ENCODE measurements around the gene GALNS. TPM values are rescaled to one million over a fixed set of nuclear protein-coding genes. Genes with fewer than 3 reads are reported as not detected.

The GALNS gene
- total and polyA plus RNA-seq, 2 experiments from 2014 or later, result 9.7 to 18.8 TPM

GRCh38 chr16:88799569-88800276 is 57.0 kb downstream of the GALNS start:
- Histone ChIP-seq H3K4me3 (no peak overlapping the region), H3K9me2 (ENCODE audit: insufficient read depth) (no peaks in the 10 kb centered on the region), H3K4me2 (no peak overlapping the region), H4K20me1 (replicated peaks; ENCODE audit: insufficient read depth) (no peaks in the 10 kb centered on the region), H3K27me3 (ENCODE audit: insufficient read depth) (no peaks in the 10 kb centered on the region), H3K36me3 (ENCODE audit: insufficient read depth) (no peaks in the 10 kb centered on the region), H3K27ac (ENCODE audit: low read depth) (no peak overlapping the region), H3F3A (replicated peaks; ENCODE audit: low read depth) (peaks cover 10% of the 10 kb centered on the region; the same call in 1 of the 2 replicates), H3K4me1 (ENCODE audit: insufficient read depth) (no peaks in the 10 kb centered on the region), H3K79me2 (replicated peaks; ENCODE audit: insufficient read depth) (peaks cover 7% of the 10 kb centered on the region), H2AFZ (no peak overlapping the region)
- ATAC-seq (no peak), DNase-seq (ENCODE audit: low spot score) (no peak)
- no peak for TF ChIP-seq JUNB (IDR thresholded peaks at IDR 0.05; ENCODE audit: unreplicated experiment)
- no peak for TF ChIP-seq ZNF331 (CRISPR knock-in tag; IDR thresholded peaks at IDR 0.05; ENCODE audit: low read depth)
- TF ChIP-seq, protein P1, sequence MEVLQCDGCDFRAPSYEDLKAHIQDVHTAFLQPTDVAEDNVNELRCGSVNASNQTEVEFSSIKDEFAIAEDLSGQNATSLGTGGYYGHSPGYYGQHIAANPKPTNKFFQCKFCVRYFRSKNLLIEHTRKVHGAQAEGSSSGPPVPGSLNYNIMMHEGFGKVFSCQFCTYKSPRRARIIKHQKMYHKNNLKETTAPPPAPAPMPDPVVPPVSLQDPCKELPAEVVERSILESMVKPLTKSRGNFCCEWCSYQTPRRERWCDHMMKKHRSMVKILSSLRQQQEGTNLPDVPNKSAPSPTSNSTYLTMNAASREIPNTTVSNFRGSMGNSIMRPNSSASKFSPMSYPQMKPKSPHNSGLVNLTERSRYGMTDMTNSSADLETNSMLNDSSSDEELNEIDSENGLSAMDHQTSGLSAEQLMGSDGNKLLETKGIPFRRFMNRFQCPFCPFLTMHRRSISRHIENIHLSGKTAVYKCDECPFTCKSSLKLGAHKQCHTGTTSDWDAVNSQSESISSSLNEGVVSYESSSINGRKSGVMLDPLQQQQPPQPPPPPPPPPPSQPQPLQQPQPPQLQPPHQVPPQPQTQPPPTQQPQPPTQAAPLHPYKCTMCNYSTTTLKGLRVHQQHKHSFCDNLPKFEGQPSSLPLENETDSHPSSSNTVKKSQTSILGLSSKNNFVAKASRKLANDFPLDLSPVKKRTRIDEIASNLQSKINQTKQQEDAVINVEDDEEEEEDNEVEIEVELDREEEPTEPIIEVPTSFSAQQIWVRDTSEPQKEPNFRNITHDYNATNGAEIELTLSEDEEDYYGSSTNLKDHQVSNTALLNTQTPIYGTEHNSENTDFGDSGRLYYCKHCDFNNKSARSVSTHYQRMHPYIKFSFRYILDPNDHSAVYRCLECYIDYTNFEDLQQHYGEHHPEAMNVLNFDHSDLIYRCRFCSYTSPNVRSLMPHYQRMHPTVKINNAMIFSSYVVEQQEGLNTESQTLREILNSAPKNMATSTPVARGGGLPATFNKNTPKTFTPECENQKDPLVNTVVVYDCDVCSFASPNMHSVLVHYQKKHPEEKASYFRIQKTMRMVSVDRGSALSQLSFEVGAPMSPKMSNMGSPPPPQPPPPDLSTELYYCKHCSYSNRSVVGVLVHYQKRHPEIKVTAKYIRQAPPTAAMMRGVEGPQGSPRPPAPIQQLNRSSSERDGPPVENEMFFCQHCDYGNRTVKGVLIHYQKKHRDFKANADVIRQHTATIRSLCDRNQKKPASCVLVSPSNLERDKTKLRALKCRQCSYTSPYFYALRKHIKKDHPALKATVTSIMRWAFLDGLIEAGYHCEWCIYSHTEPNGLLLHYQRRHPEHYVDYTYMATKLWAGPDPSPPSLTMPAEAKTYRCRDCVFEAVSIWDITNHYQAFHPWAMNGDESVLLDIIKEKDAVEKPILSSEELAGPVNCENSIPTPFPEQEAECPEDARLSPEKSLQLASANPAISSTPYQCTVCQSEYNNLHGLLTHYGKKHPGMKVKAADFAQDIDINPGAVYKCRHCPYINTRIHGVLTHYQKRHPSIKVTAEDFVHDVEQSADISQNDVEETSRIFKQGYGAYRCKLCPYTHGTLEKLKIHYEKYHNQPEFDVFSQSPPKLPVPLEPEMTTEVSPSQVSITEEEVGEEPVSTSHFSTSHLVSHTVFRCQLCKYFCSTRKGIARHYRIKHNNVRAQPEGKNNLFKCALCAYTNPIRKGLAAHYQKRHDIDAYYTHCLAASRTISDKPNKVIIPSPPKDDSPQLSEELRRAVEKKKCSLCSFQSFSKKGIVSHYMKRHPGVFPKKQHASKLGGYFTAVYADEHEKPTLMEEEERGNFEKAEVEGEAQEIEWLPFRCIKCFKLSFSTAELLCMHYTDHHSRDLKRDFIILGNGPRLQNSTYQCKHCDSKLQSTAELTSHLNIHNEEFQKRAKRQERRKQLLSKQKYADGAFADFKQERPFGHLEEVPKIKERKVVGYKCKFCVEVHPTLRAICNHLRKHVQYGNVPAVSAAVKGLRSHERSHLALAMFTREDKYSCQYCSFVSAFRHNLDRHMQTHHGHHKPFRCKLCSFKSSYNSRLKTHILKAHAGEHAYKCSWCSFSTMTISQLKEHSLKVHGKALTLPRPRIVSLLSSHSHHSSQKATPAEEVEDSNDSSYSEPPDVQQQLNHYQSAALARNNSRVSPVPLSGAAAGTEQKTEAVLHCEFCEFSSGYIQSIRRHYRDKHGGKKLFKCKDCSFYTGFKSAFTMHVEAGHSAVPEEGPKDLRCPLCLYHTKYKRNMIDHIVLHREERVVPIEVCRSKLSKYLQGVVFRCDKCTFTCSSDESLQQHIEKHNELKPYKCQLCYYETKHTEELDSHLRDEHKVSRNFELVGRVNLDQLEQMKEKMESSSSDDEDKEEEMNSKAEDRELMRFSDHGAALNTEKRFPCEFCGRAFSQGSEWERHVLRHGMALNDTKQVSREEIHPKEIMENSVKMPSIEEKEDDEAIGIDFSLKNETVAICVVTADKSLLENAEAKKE (CRISPR knock-in tag; IDR thresholded peaks at IDR 0.05), result no peak
- no peak for TF ChIP-seq CTCF (conservative IDR thresholded peaks at IDR 0.05; ENCODE audit: low read depth in 2 of 2)
- Mint-ChIP-seq H3K27ac (no peak overlapping the region), H3K27me3 (ENCODE audit: insufficient read depth, low read depth, poor library complexity) (peaks cover 10% of the 10 kb centered on the region), H3K4me3 (no peak overlapping the region), H3K9me3 (no peaks in the 10 kb centered on the region), H3K36me3 (ENCODE audit: low read depth) (peaks cover 18% of the 10 kb centered on the region), H3K4me1 (no peaks in the 10 kb centered on the region)

Data from GM23338 (cell line).